ENCODE results near the gene RABEPK. TPM values are rescaled to one million over a fixed set of nuclear protein-coding genes. Genes with fewer than 3 reads are reported as not detected.
A peak's percentile ranks its signal among the peaks of the same experiment; 100 is the strongest.
"Not testable (repeated sequence)": the region's sequence is repeated elsewhere in the genome, so short reads cannot be mapped to it uniquely, and the experiment has no call there.

The RABEPK gene
- total and polyA plus RNA-seq, 12 donors, result 11.0 to 27.3 (median 17.0) TPM

- no peak for TF ChIP-seq POLR2A (IDR thresholded peaks at IDR 0.05)
- TF ChIP-seq CTCF (IDR thresholded peaks at IDR 0.05), result no peak
- no peak overlapping the region for H3K4me3 ChIP-seq
- H3K27me3 ChIP-seq, result no peaks in the 10 kb centered on the region
- peaks cover 0 to 27% of the 10 kb centered on the region in 2 donors for H3K4me1 ChIP-seq (replicated peaks in 1 of 2)
- intact Hi-C loops (cut with DNase I), result no loop called here
- no peaks in the 10 kb centered on the region for H3K9me3 ChIP-seq (replicated peaks in 1 of 3)
- peaks cover 0 to 17% of the 10 kb centered on the region in 2 donors for H3K36me3 ChIP-seq (replicated peaks in 1 of 2)
- H3K27ac ChIP-seq, result no peak overlapping the region
- DNase-seq, result no peak
These were observed 30.4 kb upstream of the RABEPK start for GRCh38 chr9:125169895-125170294.

- TF ChIP-seq CTCF (IDR thresholded peaks at IDR 0.05) (no peak), POLR2A (IDR thresholded peaks at IDR 0.05) (no peak)
- Histone ChIP-seq H3K27me3 (no peaks in the 10 kb centered on the region), H3K4me1 (replicated peaks in 1 of 2) (peaks cover 0 to 20% of the 10 kb centered on the region in 2 donors), H3K4me3 (no peak overlapping the region), H3K27ac (peak overlapping the region in 1 of 5 donors; percentile 18), H3K9me3 (replicated peaks in 1 of 3) (no peaks in the 10 kb centered on the region), H3K36me3 (replicated peaks in 1 of 2) (peaks cover 0 to 17% of the 10 kb centered on the region in 2 donors)
- DNase-seq, result no peak
- 48 to 55% (median 49%) methylated on average over 6 of the region's 6 CpGs for WGBS, 4 donors
- intact Hi-C loops (cut with DNase I), result no loop called here
These were observed 28.1 kb upstream of the RABEPK start for GRCh38 chr9:125172031-125172755.

GRCh38 chr9:125176636-125177035 lies 23.7 kb upstream of the RABEPK start:
- Histone ChIP-seq H3K36me3 (replicated peaks in 1 of 2) (no peaks in the 10 kb centered on the region), H3K27ac (peak overlapping the region in 1 of 5 donors; percentile 6), H3K4me3 (no peak overlapping the region), H3K4me1 (replicated peaks in 1 of 2) (peaks cover 0 to 20% of the 10 kb centered on the region in 2 donors), H3K27me3 (no peaks in the 10 kb centered on the region), H3K9me3 (replicated peaks in 1 of 3) (no peaks in the 10 kb centered on the region)
- TF ChIP-seq POLR2A (IDR thresholded peaks at IDR 0.05) (no peak), CTCF (IDR thresholded peaks at IDR 0.05) (no peak)
- WGBS, 4 donors, result 73 to 89% (median 85%) methylated on average over 3 of the region's 3 CpGs
- DNase-seq, result no peak
- intact Hi-C loops (cut with DNase I), result no loop called here

GRCh38 chr9:125177888-125178287 lies 22.5 kb upstream of the RABEPK start:
- Histone ChIP-seq H3K27ac (no peak overlapping the region), H3K4me3 (no peak overlapping the region), H3K4me1 (replicated peaks in 1 of 2) (peaks cover 0 to 19% of the 10 kb centered on the region in 2 donors), H3K9me3 (replicated peaks in 1 of 3) (no peaks in the 10 kb centered on the region), H3K36me3 (replicated peaks in 1 of 2) (no peaks in the 10 kb centered on the region), H3K27me3 (no peaks in the 10 kb centered on the region)
- intact Hi-C loops (cut with DNase I), result no loop called here
- WGBS, 4 donors, result 85 to 100% (median 95%) methylated on average over 1 of the region's 1 CpG
- no peak for DNase-seq
- TF ChIP-seq POLR2A (IDR thresholded peaks at IDR 0.05) (no peak), CTCF (IDR thresholded peaks at IDR 0.05) (no peak)

GRCh38 chr9:125179776-125180175 lies 20.6 kb upstream of the RABEPK start:
- DNase-seq, result peak in 1 of 7 donors; percentile 15
- H3K36me3 ChIP-seq (replicated peaks in 1 of 2); H3K4me3 ChIP-seq; H3K9me3 ChIP-seq (replicated peaks in 1 of 3); intact Hi-C loops (cut with DNase I); H3K27me3 ChIP-seq; H3K27ac ChIP-seq: not testable (repeated sequence)
- 89 to 98% (median 92%) methylated on average over 4 of the region's 4 CpGs for WGBS, 4 donors
- H3K4me1 ChIP-seq (replicated peaks in 1 of 2), result peaks cover 0 to 19% of the 10 kb centered on the region in 2 donors

Measured in adrenal gland (tissue), 12 donors.